ENCODE results near the gene RGS1. TPM values are rescaled to one million over a fixed set of nuclear protein-coding genes. Genes with fewer than 3 reads are reported as not detected.

The RGS1 gene
- total RNA-seq (1 to 10 TPM in 4 of 10 donors, under 1 TPM in 6; 0.30 to 7.2 (median 0.84) TPM), polyA plus RNA-seq (1 to 10 TPM in 1 of 2 donors, under 1 TPM in 1; 0.95 to 5.8 TPM)
- long read RNA-seq, donor 1, partial matches to known transcripts = 1 of 1 reads
- long read RNA-seq, donor 1, other reads (novel, unspliced or antisense) = 0 of 1 reads
- long read RNA-seq, donor 2 = 0 reads
- long read RNA-seq, donor 3 = 0 reads

- H3K27ac ChIP-seq = peak within 1 kb of the TSS in 1 of 10 donors; percentile 85
- H3K4me3 ChIP-seq = peak within 1 kb of the TSS in 1 of 10 donors; percentile 47
- no peaks in the 10 kb centered on the region for H3K27me3 ChIP-seq
- WGBS, 2 donors = 68 to 70% methylated on average over 7 of the region's 7 CpGs
- DNase-seq = peak in 1 of 2 donors; percentile 13
- H3K9me3 ChIP-seq = peaks cover 0 to 4% (median 0%) of the 10 kb centered on the region in 11 donors
- H3K4me1 ChIP-seq = peaks cover 0 to 23% (median 0%) of the 10 kb centered on the region in 9 donors
- ATAC-seq = peak in 7 of 8 donors; percentile 60 to 80 (median 71)
- intact Hi-C loops (cut with DNase I) = no loop called here
- TF ChIP-seq CTCF (IDR thresholded peaks at IDR 0.05) = no peak
- peaks cover 0 to 4% (median 0%) of the 10 kb centered on the region in 9 donors for H3K36me3 ChIP-seq
Measured at GRCh38 chr1:192575499-192576189, at the start of gene RGS1. Gene RGS1 (plus strand): TSS chr1:192575773. CDS start chr1:192575793, 20 bp downstream.

- Histone ChIP-seq H3K36me3 (no peaks in the 10 kb centered on the region), H3K4me1 (peaks cover 0 to 25% (median 8%) of the 10 kb centered on the region in 9 donors), H3K4me3 (no peak overlapping the region), H3K27me3 (no peaks in the 10 kb centered on the region), H3K27ac (no peak overlapping the region), H3K9me3 (no peaks in the 10 kb centered on the region)
- ATAC-seq (no peak), DNase-seq (no peak)
- 88 to 90% methylated on average over 5 of the region's 5 CpGs for WGBS, 2 donors
- TF ChIP-seq CTCF (IDR thresholded peaks at IDR 0.05) = no peak
- intact Hi-C loops (cut with DNase I) = no loop called here
Measured at GRCh38 chr1:192527111-192527795, 48.3 kb upstream of the RGS1 start.

- ATAC-seq (no peak), DNase-seq (no peak)
- Histone ChIP-seq H3K9me3 (peaks cover 0 to 4% (median 0%) of the 10 kb centered on the region in 11 donors), H3K36me3 (no peaks in the 10 kb centered on the region), H3K4me3 (no peak overlapping the region), H3K27ac (no peak overlapping the region), H3K27me3 (no peaks in the 10 kb centered on the region), H3K4me1 (peaks cover 0 to 25% (median 8%) of the 10 kb centered on the region in 9 donors)
- intact Hi-C loops (cut with DNase I) = no loop called here
- TF ChIP-seq CTCF (IDR thresholded peaks at IDR 0.05) = no peak
Measured at GRCh38 chr1:192527950-192528349, 47.6 kb upstream of the RGS1 start.

GRCh38 chr1:192529031-192529755 lies 46.4 kb upstream of the RGS1 start:
- WGBS, 2 donors = 75 to 84% methylated on average over 3 of the region's 3 CpGs
- peak overlapping the region in 1 of 10 donors; percentile 59 for H3K27ac ChIP-seq
- H3K4me3 ChIP-seq = no peak overlapping the region
- no peak for DNase-seq
- ATAC-seq = no peak
- H3K27me3 ChIP-seq = no peaks in the 10 kb centered on the region
- H3K4me1 ChIP-seq = peaks cover 0 to 19% (median 1%) of the 10 kb centered on the region in 9 donors
- no peaks in the 10 kb centered on the region for H3K36me3 ChIP-seq
- peaks cover 0 to 7% (median 0%) of the 10 kb centered on the region in 11 donors for H3K9me3 ChIP-seq
- intact Hi-C loops (cut with DNase I) = no loop called here
- TF ChIP-seq CTCF (IDR thresholded peaks at IDR 0.05) = no peak

All from heart right ventricle (tissue), 16 donors.